HepG2 (cell line): ENCODE measurements around the gene SFTA2. TPM values are rescaled to one million over a fixed set of nuclear protein-coding genes. Genes with fewer than 3 reads are reported as not detected.
"Not testable (repeated sequence)": the region's sequence is repeated elsewhere in the genome, so short reads cannot be mapped to it uniquely, and the experiment has no call there.

Source experiments
- ATAC-seq: fragments of 200-7000 bp; cut with Tn5 transposase; 3 replicates; pipeline ENCODE4 v1.9.1; 2020; ENCODE audit warnings: mild to moderate bottlenecking, moderate library complexity
- BruUV-seq: library from RNA; stranded (reverse); fragments of 400-500 nt; replicated peaks from 2 replicates; lab custom pipeline; 2021; lab: Mats Ljungman, UMichigan
- CTCF ChIA-PET: fragments of 300-600 bp; formaldehyde crosslinking; extraction: SDS; loops from one replicate; lab custom pipeline; 2021; ENCODE audit warnings: low total read pairs, inconsistent platforms, low intra/inter-chr PET ratio; lab: Yijun Ruan, JAX
- POLR2A ChIA-PET: fragments of 350-600 bp; sonication (Branson Sonifier 250); formaldehyde crosslinking; loops from one replicate; lab custom pipeline; 2020; ENCODE audit warnings: antibody characterized with exemption, inconsistent platforms; lab: Yijun Ruan, JAX
- DNase-seq: peaks from one replicate; pipeline ENCODE4 v3.0.0-alpha.2; 2015; ENCODE audit warnings: low spot score
- FAIRE-seq: peaks from 3 replicates; lab custom pipeline; 2011; peaks lifted over from hg19 to GRCh38; lab: Jason Lieb, UNC
- H2AFZ ChIP-seq: one replicate; pipeline ENCODE4 v1.6.1; 2011; ENCODE audit warnings: low read length, inconsistent platforms
- H3K27ac ChIP-seq: fragments of 300-600 bp; 3 replicates; pipeline ENCODE4 v1.8.0; 2011; ENCODE audit warnings: mixed run types, mild to moderate bottlenecking, mixed read lengths, low read length, inconsistent platforms; ENCODE audit not compliant: insufficient read depth; ENCODE audit errors: extremely low read length
- H3K27me3 ChIP-seq, 2 experiments: fragments of 200-600 bp in 1 of 2; 2 replicates in 1 of 2; 3 replicates in 1 of 2; pipeline versions ENCODE4 v1.6.0 to v1.8.0; 2011; ENCODE audit warnings: low read length in 2 of 2, mild to moderate bottlenecking in 2 of 2, moderate library complexity in 2 of 2, inconsistent platforms in 1 of 2; ENCODE audit not compliant: insufficient read depth in 2 of 2, control insufficient read depth in 1 of 2
- H3K36me3 ChIP-seq, 2 experiments: fragments of 200-600 bp in 1 of 2; replicated peaks in 1 of 2; 2 replicates in 1 of 2; 3 replicates in 1 of 2; pipeline versions ENCODE4 v1.5.1 to v1.8.0; 2011; ENCODE audit warnings: low read length in 2 of 2, inconsistent platforms in 1 of 2; ENCODE audit not compliant: insufficient read depth in 2 of 2, control insufficient read depth in 1 of 2
- H3K4me1 ChIP-seq: 2 replicates; pipeline ENCODE4 v1.5.1; 2012; ENCODE audit warnings: low read length, inconsistent platforms; ENCODE audit not compliant: insufficient read depth
- H3K4me2 ChIP-seq: 2 replicates; pipeline ENCODE4 v1.6.0; 2011; ENCODE audit warnings: low read depth, low read length, inconsistent platforms
- H3K4me3 ChIP-seq, 3 experiments: fragments of 200-600 bp in 1 of 3; sonication (generic), shearing (Covaris generic) in 1 of 3; replicated peaks in 1 of 3; 2 replicates each; pipeline ENCODE4 v1.5.1; 2011 to 2016; ENCODE audit warnings: low read length in 3 of 3, inconsistent platforms in 2 of 3, low read depth in 2 of 3, mild to moderate bottlenecking in 2 of 3, control low read depth in 1 of 3, mixed read lengths in 1 of 3; ENCODE audit not compliant: insufficient read depth in 1 of 3
- H3K79me2 ChIP-seq: one replicate; pipeline ENCODE4 v1.6.1; 2011; ENCODE audit warnings: low read length, inconsistent platforms; ENCODE audit not compliant: insufficient read depth
- H3K9ac ChIP-seq: 2 replicates; pipeline ENCODE4 v1.6.0; 2011; ENCODE audit warnings: mild to moderate bottlenecking, low read depth, low read length, inconsistent platforms; ENCODE audit not compliant: insufficient read depth
- H3K9me3 ChIP-seq: 2 replicates; pipeline ENCODE4 v1.5.1; 2012; ENCODE audit warnings: mild to moderate bottlenecking, low read length
- H4K20me1 ChIP-seq: 2 replicates; pipeline ENCODE4 v1.6.0; 2011; ENCODE audit warnings: inconsistent platforms, mild to moderate bottlenecking, low read length, moderate library complexity; ENCODE audit not compliant: insufficient read depth
- CAMTA2 ChIP-seq: sonication (generic); formaldehyde crosslinking; IDR thresholded peaks from 2 replicates; pipeline ENCODE4 v1.4.0; 2020; ENCODE audit warnings: mild to moderate bottlenecking, missing genetic modification reagents, borderline replicate concordance
- HNF1A ChIP-seq, 2 experiments: sonication (generic) in 1 of 2; formaldehyde crosslinking in 1 of 2; IDR thresholded peaks; 2 replicates each; pipeline versions ENCODE4 v1.4.0 to v1.6.1; 2016 to 2020; ENCODE audit warnings: borderline replicate concordance in 1 of 2, low read depth in 1 of 2, mild to moderate bottlenecking in 1 of 2, missing genetic modification reagents in 1 of 2
- MED8 ChIP-seq: sonication (generic); formaldehyde crosslinking; IDR thresholded peaks from 2 replicates; pipeline ENCODE4 v1.8.1; 2023; ENCODE audit warnings: mild to moderate bottlenecking, missing genetic modification reagents; ENCODE audit not compliant: insufficient replicate concordance
- POLR2AphosphoS5 ChIP-seq: IDR thresholded peaks from 2 replicates; pipeline ENCODE4 v1.6.1; 2012; ENCODE audit warnings: low read depth, low read length
- TCF12 ChIP-seq, 2 experiments: fragments of 450-650 bp in 1 of 2; sonication (generic) in 1 of 2; formaldehyde crosslinking in 1 of 2; IDR thresholded peaks; 2 replicates each; pipeline versions ENCODE4 v1.6.1 to v1.8.0; 2017 to 2022; ENCODE audit warnings: antibody characterized with exemption in 1 of 2, mild to moderate bottlenecking in 1 of 2, missing genetic modification reagents in 1 of 2, moderate library complexity in 1 of 2
- THAP8 ChIP-seq: sonication (generic); formaldehyde crosslinking; IDR thresholded peaks from 2 replicates; pipeline ENCODE4 v1.5.1; 2020; ENCODE audit warnings: missing genetic modification reagents, mild to moderate bottlenecking, borderline replicate concordance
- ZBTB42 ChIP-seq: sonication (generic); formaldehyde crosslinking; IDR thresholded peaks from 2 replicates; pipeline ENCODE4 v1.5.0; 2020; ENCODE audit warnings: mild to moderate bottlenecking, missing genetic modification reagents
- ZEB1 ChIP-seq: IDR thresholded peaks from 2 replicates; pipeline ENCODE4 v1.6.1; 2012; ENCODE audit warnings: mild to moderate bottlenecking, low read depth, inconsistent platforms; ENCODE audit not compliant: insufficient replicate concordance
- ZNF234 ChIP-seq: sonication (generic); formaldehyde crosslinking; conservative IDR thresholded peaks from 2 replicates; pipeline ENCODE4 v1.5.1; 2020; ENCODE audit warnings: mild to moderate bottlenecking, missing genetic modification reagents
- ZNF317 ChIP-seq: sonication (generic); formaldehyde crosslinking; IDR thresholded peaks from 2 replicates; pipeline ENCODE4 v1.5.0; 2020; ENCODE audit warnings: mild to moderate bottlenecking, missing genetic modification reagents
- ZNF337 ChIP-seq: sonication (generic); formaldehyde crosslinking; IDR thresholded peaks from 2 replicates; pipeline ENCODE4 v1.5.1; 2020; ENCODE audit warnings: missing genetic modification reagents, low read depth, mild to moderate bottlenecking, borderline replicate concordance
- ZNF343 ChIP-seq: sonication (generic); formaldehyde crosslinking; IDR thresholded peaks from 2 replicates; pipeline ENCODE4 v1.4.0; 2020; ENCODE audit warnings: mild to moderate bottlenecking, missing genetic modification reagents
- ZNF362 ChIP-seq: sonication (generic); formaldehyde crosslinking; IDR thresholded peaks from 2 replicates; pipeline ENCODE4 v1.4.0; 2020; ENCODE audit warnings: missing genetic modification reagents, mild to moderate bottlenecking, borderline replicate concordance
- ZNF576 ChIP-seq: sonication (generic); formaldehyde crosslinking; IDR thresholded peaks from 2 replicates; pipeline ENCODE4 v1.4.0; 2020; ENCODE audit warnings: mild to moderate bottlenecking, missing genetic modification reagents
- ZNF749 ChIP-seq: sonication (generic); formaldehyde crosslinking; IDR thresholded peaks from 2 replicates; pipeline ENCODE4 v1.8.0; 2022; ENCODE audit warnings: mild to moderate bottlenecking, missing genetic modification reagents, moderate library complexity, borderline replicate concordance
- ZSCAN30 ChIP-seq: sonication (generic); formaldehyde crosslinking; IDR thresholded peaks from 2 replicates; pipeline ENCODE4 v1.5.0; 2020; ENCODE audit warnings: mild to moderate bottlenecking, missing genetic modification reagents
- WGBS: methylation state at CpG from one replicate; pipeline ENCODE4 v1.1.6; 2017; ENCODE audit warnings: low lambda C conversion rate; 5-methylcytosine and 5-hydroxymethylcytosine counted together
- in situ Hi-C: cut with HindIII; loops from 2 replicates; pipeline ENCODE4 v1.10.0; 2017; ENCODE audit warnings: low pct_unique_long_range_greater_than_20kb; ENCODE audit not compliant: extremely low pct_ligation_motif_present
- intact Hi-C: fragments of 100-400 bp; cut with micrococcal nuclease; formaldehyde crosslinking; loops from one replicate; pipeline ENCODE4 v1.10.0; 2022; ENCODE audit not compliant: unreplicated experiment
- polyA plus RNA-seq, 8 experiments: library from polyadenylated mRNA; depleted of rRNA in 3 of 8; stranded (reverse) in 7 of 8; unstranded in 1 of 8; fragments of >200 nt; fragmentation: Illumina TruSeq in 4 of 8; extraction: Trizol in 4 of 8; gene quantifications; 2 replicates each; pipeline versions ENCODE4 v1.2.1 to v1.2.3, GENCODE V29; 2011 to 2016; ENCODE audit warnings: low read depth in 4 of 8, missing spikeins in 1 of 8, mixed read lengths in 1 of 8; ENCODE audit not compliant: insufficient read depth in 1 of 8
- total RNA-seq, 5 experiments: library from RNA; depleted of rRNA; stranded (reverse); fragments of >200 nt; fragmentation: Illumina TruSeq; extraction: Trizol; gene quantifications; 2 replicates each; pipeline ENCODE4 v1.2.3, GENCODE V29; 2016; ENCODE audit warnings: low read depth in 1 of 5

The SFTA2 gene
- total and polyA plus RNA-seq, 2 of the 13 experiments (the other 11 are each of a cell fraction or from before 2014, with no cell fraction given), result not detected

- H4K20me1 ChIP-seq; in situ Hi-C loops; H3K9me3 ChIP-seq; CTCF ChIA-PET; H3K27me3 ChIP-seq; H2AFZ ChIP-seq; TF ChIP-seq HNF1A (CRISPR knock-in tag; IDR thresholded peaks at IDR 0.05; ENCODE audit: borderline replicate concordance); TCF12 (IDR thresholded peaks at IDR 0.05): not testable (repeated sequence)
- Histone ChIP-seq H3K27ac (peak overlapping the region; percentile 59), H3K4me2 (peak overlapping the region; percentile 68), H3K4me3 (peak overlapping the region; percentile 67 to 98 (median 82)), H3K79me2 (peaks cover 17% of the 10 kb centered on the region), H3K9ac (peak overlapping the region; percentile 56), H3K4me1 (peaks cover 35% of the 10 kb centered on the region), H3K36me3 (peaks cover 4 to 21% of the 10 kb centered on the region in 2 experiments; a peak in 4 of 5 replicates)
- BruUV-seq, result TSS peak; percentile 55
- FAIRE-seq (peak; percentile 89), DNase-seq (peak; percentile 63), ATAC-seq (peak; percentile 44)
- WGBS, result under 1% methylated on average over 16 of the region's 16 CpGs
- POLR2A ChIA-PET, result interaction anchor here (0.6 to 5.4 kb wide), 8 partner anchors 10 to 289 kb away, joined by 3 to 45 read pairs (median 4); partner anchors contain the start of genes DDR1 and DHX16
- intact Hi-C loops, result loop anchor here (1.0 kb wide), 1 partner anchor 22 kb away; no protein-coding TSS in a partner anchor
- TF ChIP-seq ZNF576 (peak; percentile 80; the same call in 1 of the 2 replicates), ZNF337 (CRISPR knock-in tag) (0 out of 2 replicates have a peak, but pooled peaks have one; percentile 30), CAMTA2 (CRISPR knock-in tag) (peak; percentile 51; the same call in 1 of the 2 replicates), POLR2AphosphoS5 (peak; percentile 18; the same call in 1 of the 2 replicates), ZSCAN30 (CRISPR knock-in tag) (0 out of 2 replicates have a peak, but pooled peaks have one; percentile 67), ZNF362 (CRISPR knock-in tag) (peak; percentile 90), ZEB1 (peak; percentile 11), THAP8 (CRISPR knock-in tag) (0 out of 2 replicates have a peak, but pooled peaks have one; percentile 96), HNF1A (IDR thresholded peaks at IDR 0.05; ENCODE audit: low read depth) (peak; percentile 79), MED8 (CRISPR knock-in tag) (peak; percentile 38), ZBTB42 (CRISPR knock-in tag) (0 out of 2 replicates have a peak, but pooled peaks have one; percentile 2), ZNF317 (peak; percentile 52; the same call in 1 of the 2 replicates), TCF12 (CRISPR knock-in tag; IDR thresholded peaks at IDR 0.05) (peak; percentile 44), ZNF749 (CRISPR knock-in tag) (0 out of 2 replicates have a peak, but pooled peaks have one; percentile 14), ZNF234 (CRISPR knock-in tag) (0 out of 2 replicates have a peak, but pooled peaks have one; percentile 74), ZNF343 (CRISPR knock-in tag) (0 out of 2 replicates have a peak, but pooled peaks have one; percentile 6)
Measured at GRCh38 chr6:30907290-30907757, 24.6 kb downstream of the SFTA2 start.
